C4-2B (cell line): ENCODE results near the gene GAB1.

Source experiments
- H3K27ac ChIP-seq: fragments of 450-650 bp; 2 replicates; pipeline ENCODE4 v1.5.1; 2017
- ZFX ChIP-seq: fragments of 450-650 bp; IDR thresholded peaks from 2 replicates; pipeline ENCODE4 v1.6.1; 2017
- TF ChIP-seq, protein P1 (sequence below): fragments of 450-650 bp; conservative IDR thresholded peaks from 2 replicates; pipeline ENCODE4 v1.5.1; 2017; ENCODE audit warnings: mild to moderate bottlenecking

The GAB1 gene

DNA sequence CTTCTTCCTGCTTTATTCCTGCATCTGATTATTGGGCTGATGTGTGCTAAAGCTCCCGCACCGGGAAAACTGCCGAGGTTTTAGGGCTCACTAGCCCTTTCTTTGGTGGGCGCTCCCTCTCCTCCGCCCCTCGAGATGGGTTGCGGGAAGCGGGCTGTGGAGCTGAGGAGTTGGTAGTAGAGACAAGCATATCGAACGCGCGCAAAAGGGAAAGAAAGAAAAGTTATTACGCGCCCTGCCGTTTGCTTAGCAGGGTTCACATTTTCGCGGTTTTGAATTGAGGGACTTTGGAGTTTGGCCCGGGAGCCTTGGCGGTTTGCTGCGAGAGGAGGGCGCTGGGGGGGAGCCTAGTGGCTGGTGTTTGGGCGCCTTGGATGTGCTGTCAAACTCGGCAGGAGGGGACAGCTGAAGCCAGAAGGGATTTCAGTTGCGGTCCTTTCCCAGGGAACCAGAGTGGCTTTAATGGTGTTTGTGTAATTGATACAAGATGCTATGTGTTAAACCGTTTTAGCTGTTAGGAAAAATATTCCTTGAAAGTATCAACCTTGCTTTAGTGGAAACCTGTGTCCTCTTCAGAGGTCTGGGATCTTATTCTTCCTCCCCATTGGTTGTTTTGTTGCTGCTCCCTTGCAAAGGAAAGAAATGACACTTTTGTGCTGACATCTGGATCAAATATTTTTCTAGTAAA lies 1.1 kb downstream of the GAB1 start:
- H3K27ac ChIP-seq, result no peak overlapping the region

DNA sequence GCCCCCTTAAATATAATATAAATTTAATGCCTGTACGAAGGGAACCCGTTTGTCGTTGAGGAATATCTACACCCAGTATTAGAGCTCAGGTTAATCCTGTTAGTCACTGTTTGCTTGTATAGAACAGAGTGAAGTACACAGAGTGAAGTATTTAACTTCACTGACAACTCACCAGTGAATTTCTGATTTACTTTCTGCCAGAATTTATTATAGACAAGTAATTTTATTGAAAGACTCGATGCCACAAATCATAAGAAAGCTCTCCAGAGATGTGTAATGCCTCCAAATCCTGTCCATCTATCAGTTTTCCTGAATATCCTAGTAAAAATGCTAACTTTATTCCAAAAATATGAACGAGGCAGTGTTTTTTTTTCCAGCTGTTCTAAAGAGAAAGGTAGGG lies 1.6 kb downstream of the GAB1 start:
- TF ChIP-seq, protein P1, sequence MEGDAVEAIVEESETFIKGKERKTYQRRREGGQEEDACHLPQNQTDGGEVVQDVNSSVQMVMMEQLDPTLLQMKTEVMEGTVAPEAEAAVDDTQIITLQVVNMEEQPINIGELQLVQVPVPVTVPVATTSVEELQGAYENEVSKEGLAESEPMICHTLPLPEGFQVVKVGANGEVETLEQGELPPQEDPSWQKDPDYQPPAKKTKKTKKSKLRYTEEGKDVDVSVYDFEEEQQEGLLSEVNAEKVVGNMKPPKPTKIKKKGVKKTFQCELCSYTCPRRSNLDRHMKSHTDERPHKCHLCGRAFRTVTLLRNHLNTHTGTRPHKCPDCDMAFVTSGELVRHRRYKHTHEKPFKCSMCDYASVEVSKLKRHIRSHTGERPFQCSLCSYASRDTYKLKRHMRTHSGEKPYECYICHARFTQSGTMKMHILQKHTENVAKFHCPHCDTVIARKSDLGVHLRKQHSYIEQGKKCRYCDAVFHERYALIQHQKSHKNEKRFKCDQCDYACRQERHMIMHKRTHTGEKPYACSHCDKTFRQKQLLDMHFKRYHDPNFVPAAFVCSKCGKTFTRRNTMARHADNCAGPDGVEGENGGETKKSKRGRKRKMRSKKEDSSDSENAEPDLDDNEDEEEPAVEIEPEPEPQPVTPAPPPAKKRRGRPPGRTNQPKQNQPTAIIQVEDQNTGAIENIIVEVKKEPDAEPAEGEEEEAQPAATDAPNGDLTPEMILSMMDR, result no peak
- TF ChIP-seq ZFX, result no peak

More for the DNA sequence above, 1.1 kb downstream of the GAB1 start:
- TF ChIP-seq ZFX, result no peak
- TF ChIP-seq, protein P1, result no peak

DNA sequence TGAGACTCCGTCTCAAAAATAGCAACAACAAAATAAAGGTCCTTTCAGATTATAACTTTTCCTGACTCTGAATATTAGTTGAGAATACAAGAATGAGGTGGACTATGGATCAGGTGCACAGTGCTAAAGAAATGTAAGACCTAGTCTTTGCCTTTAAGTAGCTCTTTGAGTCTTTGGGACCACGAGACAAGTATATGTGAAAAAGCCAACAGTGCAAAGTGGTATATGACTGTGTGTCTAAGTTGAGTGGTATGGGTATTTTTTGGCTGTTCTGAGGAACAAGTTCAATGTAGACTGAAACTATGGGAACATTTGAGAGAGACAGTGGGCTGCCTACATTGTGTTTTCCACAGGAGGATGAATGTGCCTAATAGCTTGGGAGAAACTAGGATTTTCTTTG lies 2.8 kb downstream of the GAB1 start:
- no peak overlapping the region for H3K27ac ChIP-seq
- no peak for TF ChIP-seq ZFX
- TF ChIP-seq, protein P1, result no peak

More for the DNA sequence above, 1.6 kb downstream of the GAB1 start:
- no peak overlapping the region for H3K27ac ChIP-seq

DNA sequence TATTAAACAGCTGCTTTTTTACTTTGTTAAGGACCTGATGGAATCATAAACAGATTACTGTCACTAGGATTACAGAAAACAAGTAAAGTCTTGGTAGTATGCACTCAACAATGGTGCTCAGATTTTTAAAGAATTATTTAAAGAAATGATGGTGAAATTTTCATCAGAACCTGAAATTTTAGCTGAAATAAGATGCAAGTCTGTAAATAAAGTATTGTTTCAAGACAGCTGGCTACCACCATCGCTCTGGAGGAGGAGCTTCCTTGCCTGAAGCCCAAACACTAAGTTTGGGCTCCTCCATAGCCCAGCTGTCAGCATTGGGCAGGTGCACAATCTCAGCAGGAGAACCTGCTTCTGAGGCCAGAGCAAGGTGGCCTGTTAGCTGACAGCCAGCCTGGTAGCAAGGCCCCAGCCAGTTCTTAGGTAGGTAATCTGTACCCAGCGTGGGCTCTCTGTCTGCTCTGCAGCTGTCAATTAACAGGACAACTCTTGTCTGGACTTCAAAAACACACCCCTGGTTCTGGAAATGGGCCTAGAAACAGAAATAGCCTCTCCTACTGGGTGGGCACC lies 4.6 kb downstream of the GAB1 start:
- no peak overlapping the region for H3K27ac ChIP-seq
- TF ChIP-seq ZFX, result no peak
- TF ChIP-seq, protein P1, result no peak

DNA sequence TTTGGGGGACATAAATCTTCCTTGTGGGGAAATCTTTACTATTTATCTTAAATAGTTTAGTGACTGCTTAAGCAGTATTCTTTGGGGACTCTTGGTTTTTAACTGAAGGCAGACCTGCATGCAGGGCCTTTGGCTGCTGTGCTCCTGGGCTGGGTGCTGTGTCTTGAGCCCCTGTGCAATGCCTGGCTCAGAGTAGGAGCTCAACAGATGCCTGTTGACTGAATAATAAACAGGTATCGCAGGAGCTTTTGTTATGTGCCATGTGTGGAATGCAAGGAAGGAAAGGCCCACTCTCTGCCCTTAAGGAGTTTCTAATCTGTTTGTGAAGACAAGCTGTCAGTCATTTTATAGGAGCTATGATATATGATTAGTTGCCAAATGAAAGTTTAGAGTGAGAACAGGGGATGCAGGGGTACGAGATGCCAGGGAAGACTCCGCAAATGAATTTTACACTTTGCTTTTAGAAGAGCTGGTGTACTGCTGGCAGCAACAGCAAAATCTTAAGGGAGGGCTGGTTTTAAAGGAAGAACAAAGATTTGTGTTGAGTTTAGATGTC lies 6.7 kb downstream of the GAB1 start:
- H3K27ac ChIP-seq, result no peak overlapping the region
- TF ChIP-seq ZFX, result no peak
- TF ChIP-seq, protein P1, result no peak

DNA sequence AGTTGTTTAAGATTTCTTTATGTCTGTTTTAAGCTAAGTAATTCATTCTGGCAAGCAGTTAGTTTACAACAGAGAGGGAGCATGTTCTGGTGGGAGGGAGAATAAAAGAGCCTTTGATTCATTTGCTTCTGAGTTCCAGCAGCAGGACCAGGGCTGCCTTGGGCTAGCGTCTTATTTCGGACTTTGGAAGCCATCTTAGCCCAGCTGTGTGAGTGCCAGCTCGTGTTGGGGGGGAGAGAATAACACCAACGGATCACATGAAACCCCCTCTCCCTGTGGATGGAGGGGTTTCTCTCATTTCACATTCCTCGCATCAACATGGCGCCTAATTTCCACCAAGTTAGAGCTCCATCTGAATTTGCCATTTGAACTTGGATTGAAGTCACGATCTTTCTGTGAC lies 7.4 kb downstream of the GAB1 start:
- H3K27ac ChIP-seq, result no peak overlapping the region
- TF ChIP-seq, protein P1, result no peak
- TF ChIP-seq ZFX, result no peak

DNA sequence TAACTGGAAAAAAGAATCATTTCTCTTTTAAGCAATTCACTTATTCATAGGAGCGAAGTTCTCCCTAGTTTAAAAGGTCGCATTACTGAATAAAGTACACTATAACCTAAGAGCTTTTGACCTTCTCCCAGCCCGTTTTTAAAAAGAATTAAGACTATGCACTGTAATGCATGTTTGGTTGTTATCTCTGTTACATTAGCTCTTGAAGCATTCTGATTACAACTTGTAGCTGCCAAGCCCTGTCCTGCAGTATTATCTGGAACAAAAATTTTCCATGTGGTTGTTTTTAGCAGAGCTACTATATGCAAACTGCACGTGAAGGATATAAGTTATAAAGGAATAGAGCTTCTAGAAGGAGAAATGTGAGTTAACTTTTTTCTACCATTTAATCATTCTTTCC lies 8.1 kb downstream of the GAB1 start:
- no peak overlapping the region for H3K27ac ChIP-seq
- no peak for TF ChIP-seq ZFX
- TF ChIP-seq, protein P1, result no peak
